Measurements from ENCODE around the gene SEPTIN8.
A peak's percentile ranks its signal among the peaks of the same experiment; 100 is the strongest.

The SEPTIN8 gene

DNA sequence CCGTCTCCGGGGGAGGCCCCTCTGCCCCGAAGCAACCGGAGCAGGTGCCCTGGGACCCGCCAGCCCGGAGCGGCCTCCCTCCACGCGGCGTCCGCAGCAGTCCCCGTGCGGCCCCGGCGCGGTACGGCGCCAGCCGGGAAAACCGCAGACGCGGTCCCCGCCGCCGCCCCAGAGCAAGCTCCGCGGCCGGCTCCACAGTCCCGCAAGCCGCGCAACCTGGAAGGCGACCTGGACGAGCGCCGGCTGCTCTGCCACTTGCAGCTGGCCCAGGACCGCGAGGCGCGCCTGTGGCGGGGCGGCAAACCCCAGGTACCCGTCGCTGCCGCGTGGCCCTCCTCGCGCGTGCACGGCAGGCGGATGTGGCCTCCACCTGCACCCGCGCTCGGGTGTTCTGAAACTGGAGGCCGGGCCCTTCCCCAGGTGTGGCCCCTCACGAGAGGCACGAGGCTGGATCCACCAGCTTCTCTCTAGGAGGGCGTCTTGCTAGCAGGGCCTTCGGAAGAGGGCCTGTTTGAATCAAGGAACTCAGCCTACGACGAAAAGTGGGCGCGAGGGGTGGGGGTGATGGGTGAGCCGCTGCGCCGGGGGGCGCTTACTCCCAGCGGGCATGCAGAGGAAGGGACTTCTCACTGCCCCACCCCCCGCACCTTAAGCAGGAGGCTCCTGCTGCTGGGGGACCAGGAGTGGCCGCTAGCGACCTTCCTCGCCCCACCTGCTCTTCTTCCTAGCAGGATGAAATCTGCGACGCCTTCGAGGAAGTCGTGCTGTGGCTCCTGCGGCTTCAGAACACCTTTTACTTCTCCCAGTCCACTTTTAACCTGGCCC lies 29.2 kb downstream of the SEPTIN8 start:
- DNase-seq (ENCODE audit: insufficient read length, low spot score) (no peak), FAIRE-seq (no peak)
- no peak for TF ChIP-seq POLR2A (IDR thresholded peaks at IDR 0.05; ENCODE audit: low read depth, low read length)

DNA sequence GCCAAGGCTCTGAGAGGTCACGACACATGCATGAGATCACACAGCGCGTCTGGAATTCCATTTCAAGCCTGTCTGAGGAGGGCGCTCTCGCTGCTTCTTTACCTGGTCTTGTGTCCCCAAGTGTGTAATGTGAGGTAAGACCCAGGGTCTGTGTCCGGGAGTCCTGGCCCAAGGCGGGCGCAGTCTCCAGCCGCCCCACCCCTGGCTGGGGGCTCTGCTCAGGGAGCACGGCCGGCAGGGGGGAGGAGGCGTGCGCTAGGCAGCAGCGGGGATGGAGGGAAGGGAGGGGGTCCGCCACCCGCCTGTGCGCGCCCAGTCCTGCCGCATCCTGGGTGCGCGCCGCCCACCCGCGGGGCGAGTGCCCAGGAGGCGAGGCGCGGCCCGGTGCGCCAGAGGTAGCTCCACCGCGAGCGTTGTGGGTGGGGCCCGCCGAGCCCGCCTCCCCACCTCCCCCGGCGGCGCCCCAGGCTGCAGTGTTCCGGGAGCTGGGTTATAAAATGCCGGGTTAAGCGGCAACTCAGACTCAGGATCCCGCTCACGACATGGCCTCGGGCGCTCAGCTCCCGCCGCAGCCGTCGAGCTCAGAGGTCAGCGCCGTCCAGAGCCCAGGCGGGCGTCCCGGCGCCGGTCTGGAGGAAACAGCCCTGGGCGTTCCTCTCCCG lies 30.0 kb downstream of the SEPTIN8 start, which contains the start of gene CCNI2:
Gene CCNI2, plus strand, starts transcription at position 473 of the 662 bp plus-strand sequence. Its CDS starts 70 bp downstream, at position 543.
- DNase-seq (ENCODE audit: insufficient read length, low spot score) (no peak), FAIRE-seq (no peak)
- no peak for TF ChIP-seq POLR2A (IDR thresholded peaks at IDR 0.05; ENCODE audit: low read depth, low read length)

DNA sequence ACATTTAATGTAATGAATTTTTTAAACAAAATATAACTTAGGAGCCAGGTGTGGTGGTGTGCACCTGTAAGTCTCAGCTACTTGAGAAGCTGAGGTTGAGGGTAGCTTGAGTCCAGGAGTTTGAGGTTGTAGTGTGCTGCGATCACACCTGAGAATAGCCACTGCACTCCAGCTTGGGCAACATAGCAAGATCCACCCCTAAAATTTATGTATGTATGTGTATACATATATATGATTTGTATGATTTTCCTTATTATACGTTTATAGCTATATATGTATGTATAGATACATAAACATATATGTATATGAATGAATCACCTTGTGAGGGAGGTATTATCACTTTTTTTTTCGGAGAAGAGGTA lies 30.5 kb downstream of the SEPTIN8 start:
- DNase-seq (ENCODE audit: insufficient read length, low spot score) (no peak), FAIRE-seq (no peak)
- no peak for TF ChIP-seq POLR2A (IDR thresholded peaks at IDR 0.05; ENCODE audit: low read depth, low read length)

DNA sequence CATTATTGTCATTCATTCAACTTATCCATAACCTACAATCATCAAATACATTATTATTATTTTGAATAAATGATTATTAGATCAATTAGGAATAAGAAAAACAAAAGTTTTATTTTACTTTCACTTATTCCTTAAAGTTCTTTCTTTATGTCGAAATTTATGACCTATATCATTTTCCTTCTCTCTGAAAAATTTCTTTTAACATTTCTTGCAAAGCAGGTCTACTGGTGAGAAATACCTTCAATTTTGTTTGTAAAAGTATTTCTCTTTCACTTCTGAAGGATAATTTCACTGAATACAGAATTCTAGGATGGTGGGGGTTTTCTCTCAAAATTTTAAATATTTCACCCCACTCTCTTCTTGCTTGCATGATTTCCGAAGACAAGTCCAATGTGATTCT lies 32.4 kb downstream of the SEPTIN8 start:
- DNase-seq (ENCODE audit: insufficient read length, low spot score), result no peak
- no peak for TF ChIP-seq POLR2A (IDR thresholded peaks at IDR 0.05; ENCODE audit: low read depth, low read length)
- FAIRE-seq, result no peak

DNA sequence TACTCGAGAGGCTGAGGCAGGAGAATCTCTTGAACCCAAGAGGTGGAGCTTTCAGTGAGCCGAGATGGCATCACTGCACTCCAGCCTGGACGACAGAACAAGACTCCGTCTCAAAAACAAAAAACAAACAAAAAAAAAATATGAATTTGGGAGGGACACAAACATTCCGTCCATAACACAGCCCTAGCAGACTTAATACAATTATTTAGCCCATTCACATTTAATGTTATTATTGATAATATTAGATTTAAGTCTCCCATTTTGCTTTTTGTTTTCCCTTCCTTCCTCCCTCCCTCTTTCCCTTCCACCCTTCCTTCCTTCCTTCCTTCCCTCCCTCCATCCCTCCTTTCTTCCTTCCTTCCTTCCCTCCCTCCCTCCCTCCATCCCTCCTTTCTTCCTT lies 34.4 kb downstream of the SEPTIN8 start:
- no peak for FAIRE-seq
- DNase-seq (ENCODE audit: insufficient read length, low spot score), result no peak
- no peak for TF ChIP-seq POLR2A (IDR thresholded peaks at IDR 0.05; ENCODE audit: low read depth, low read length)

DNA sequence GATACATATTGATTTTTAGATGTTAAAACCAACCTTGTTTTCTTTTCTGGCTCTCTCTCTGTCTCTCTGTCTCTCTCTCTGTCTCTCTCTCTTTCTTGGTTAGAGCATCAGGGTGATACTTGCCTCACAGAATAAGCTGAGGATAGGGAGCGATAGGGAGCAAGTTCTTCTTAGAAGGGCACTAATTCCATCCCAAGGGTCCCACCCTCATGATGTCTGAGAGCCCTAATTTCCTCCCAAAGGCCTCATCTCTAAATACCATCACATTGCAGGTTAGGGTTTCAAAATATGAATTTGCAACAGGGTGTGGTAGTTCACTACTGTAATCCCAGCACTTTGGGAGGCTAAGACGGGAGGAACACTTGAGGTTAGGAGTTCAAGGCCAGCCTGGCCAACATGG lies 34.9 kb downstream of the SEPTIN8 start:
- FAIRE-seq (no peak), DNase-seq (ENCODE audit: insufficient read length, low spot score) (no peak)
- TF ChIP-seq POLR2A (IDR thresholded peaks at IDR 0.05; ENCODE audit: low read depth, low read length), result no peak

DNA sequence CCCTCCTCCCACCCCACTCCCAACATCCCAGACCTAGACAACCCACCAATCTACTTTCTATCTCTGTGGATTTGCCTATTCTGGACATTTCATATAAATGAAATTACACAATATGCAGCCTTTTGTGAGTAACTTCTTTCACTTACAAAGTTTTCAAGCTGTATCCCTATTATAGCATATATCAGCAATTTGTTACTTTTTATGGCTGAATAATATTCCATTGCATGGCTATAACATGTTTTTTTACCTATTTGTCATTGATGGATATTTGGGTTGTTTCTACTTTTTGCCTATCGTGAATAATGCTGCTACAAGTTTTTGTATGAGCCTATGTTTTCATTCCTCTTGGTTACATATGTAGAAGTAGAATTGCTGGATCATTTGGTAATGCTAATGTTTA lies 37.8 kb downstream of the SEPTIN8 start:
- FAIRE-seq (no peak), DNase-seq (ENCODE audit: insufficient read length, low spot score) (no peak)
- TF ChIP-seq POLR2A (IDR thresholded peaks at IDR 0.05; ENCODE audit: low read depth, low read length), result no peak

DNA sequence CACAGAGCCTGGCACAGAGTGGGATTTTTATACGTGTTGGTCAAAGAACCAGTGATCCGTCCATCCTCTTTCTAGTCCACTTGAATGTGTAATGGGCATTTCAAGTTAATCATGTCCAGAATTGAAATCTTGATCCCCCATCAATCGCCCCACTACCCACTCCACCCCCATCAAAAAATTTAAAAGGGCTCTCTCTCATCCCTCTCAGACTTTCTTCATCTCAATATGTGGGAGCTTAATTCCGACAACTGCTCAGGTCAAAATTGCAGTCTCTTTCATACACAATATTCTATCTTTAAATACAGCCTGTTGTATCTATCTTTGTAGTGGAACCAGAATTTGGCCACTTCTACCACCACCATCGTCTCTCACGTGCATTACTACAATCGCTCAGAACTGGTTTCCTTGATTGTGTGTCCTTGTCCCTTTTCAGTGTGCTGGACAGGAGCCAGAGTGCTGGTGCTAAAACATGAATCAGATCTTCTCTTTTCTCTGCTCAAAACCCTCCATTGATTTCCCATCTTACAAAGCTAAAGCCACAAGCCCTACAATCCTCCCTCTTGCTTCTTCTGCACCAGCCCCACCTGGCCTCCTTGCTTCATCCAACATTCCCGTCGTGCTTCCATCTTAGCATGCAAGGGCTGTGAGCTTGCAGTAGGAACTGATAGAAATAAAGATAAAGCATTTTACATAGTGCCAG lies 38.9 kb downstream of the SEPTIN8 start:
- no peak for TF ChIP-seq POLR2A (IDR thresholded peaks at IDR 0.05; ENCODE audit: low read depth, low read length)
- DNase-seq (ENCODE audit: insufficient read length, low spot score) (no peak), FAIRE-seq (no peak)

DNA sequence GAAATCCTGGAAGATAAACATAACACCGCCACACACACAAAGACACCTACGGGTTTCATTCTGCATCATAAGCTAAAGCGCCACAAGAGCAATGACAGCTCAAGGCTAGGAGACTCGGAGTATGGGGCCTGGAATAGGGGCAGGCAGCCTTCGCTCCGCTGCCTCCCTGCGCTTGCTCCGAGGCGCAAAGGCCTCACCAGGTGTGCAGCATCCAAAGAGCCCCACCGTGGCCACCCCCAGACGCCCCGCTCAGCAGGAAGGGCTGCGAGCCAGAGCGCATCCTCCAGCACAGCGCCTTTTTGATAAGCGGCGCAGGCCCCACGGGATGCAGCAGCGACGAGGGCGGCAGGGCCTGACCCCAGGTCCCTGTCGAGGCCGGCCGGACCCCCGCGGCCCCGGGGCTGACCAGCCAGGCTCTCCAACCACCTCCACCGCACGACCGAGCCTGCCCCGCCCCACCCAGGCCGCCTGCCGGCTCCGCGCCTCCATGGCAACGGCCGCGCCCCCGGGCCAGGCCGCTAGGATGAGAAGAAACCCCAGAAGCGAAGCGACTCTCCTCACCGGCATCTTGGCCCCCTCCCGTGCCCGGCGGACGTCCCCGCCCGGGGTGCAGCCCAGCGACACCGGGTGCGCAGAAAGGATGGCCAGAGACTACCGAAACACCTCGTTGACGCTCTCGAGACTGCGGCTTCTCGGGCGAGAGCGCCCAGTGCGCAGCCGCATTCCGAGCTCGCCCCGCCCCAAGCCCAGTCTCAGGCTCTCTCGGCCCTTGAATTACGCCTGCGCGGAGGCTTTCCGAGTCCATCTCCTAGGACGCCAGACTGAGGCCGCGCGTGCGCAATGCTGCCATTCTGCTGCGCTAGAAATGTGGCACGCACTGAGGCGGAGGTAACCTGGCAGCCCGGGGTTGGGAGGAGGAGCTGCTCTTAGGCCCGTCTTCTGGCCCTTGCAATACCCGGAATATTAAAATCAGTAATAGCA lies 39.9 kb downstream of the SEPTIN8 start, which contains the start of gene KIF3A:
Gene KIF3A, minus strand, starts transcription at position 694 of the 981 bp plus-strand sequence. Its CDS starts 127 bp downstream, at position 567.
- peak; percentile 85 for TF ChIP-seq POLR2A (IDR thresholded peaks at IDR 0.05; ENCODE audit: low read depth, low read length)
- FAIRE-seq (peak; percentile 97), DNase-seq (ENCODE audit: insufficient read length, low spot score) (peak; percentile 99)

DNA sequence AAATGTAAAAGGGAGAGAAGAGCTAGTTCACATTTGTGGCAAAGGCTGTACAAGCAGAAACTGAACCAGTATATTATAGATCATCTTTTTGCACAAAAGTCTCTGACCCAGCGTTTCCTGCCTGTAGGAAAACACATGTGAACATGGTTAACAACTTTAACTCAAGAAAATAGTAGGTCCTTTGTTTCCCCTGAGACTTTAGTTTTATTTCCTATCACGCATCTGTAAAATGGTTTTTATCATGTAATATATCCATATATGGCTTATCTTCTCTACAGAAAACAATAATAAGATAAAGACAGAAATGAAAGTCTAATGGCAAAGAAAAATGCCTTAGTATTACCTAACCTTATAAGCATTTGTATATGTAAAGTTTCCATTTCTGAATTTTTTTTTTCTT lies 42.4 kb downstream of the SEPTIN8 start:
- no peak for DNase-seq (ENCODE audit: insufficient read length, low spot score)
- no peak for TF ChIP-seq POLR2A (IDR thresholded peaks at IDR 0.05; ENCODE audit: low read depth, low read length)
- no peak for FAIRE-seq

DNA sequence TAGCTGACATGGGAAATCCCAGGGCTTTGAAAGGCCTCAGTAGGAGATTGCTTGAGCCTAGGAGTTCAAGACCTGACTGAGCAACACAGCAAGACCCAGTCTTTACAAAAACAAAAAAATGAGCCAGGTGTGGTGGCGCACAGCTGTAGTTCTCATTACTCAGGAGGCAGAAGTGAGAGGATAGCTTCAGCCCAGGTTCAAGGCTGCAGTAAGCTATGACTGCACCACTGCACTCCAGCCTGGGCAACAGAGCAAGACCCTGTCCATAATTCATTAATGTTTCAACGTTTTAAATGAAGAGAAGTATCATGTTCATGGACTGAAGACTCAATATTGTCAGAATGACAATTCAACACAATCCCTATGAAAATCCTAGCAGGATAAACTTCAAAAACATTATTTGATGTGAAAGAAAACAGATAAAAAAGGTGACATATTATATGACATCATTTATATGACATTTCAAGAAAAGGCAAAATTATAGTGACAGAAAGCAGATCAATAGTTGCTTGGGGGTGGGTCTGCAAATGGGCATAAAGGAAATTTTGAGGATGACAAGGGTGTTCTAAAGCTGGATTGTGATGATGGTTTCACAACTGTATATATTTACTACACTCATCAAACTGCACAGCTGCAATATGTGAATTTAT lies 43.4 kb downstream of the SEPTIN8 start:
- DNase-seq (ENCODE audit: insufficient read length, low spot score), result no peak
- FAIRE-seq, result no peak
- TF ChIP-seq POLR2A (IDR thresholded peaks at IDR 0.05; ENCODE audit: low read depth, low read length), result no peak

DNA sequence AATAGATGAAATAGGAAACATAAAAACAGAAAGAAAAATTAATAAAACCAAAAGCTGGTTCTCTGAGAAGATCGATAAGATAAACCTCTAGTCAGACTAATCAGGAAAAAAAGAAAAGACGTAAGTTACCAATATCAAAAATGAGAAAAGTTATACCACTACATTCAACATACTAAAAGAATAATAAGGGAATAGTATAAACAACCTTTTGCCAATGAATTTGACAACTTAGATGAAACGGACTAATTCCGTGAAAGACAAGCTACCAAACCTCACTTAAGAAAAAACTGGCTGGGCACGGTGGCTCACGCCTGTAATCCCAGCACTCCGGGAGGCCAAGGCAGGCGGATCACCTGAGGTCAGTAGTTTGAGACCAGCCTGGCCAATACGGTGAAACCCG lies 47.1 kb downstream of the SEPTIN8 start:
- TF ChIP-seq POLR2A (IDR thresholded peaks at IDR 0.05; ENCODE audit: low read depth, low read length), result no peak
- no peak for DNase-seq (ENCODE audit: insufficient read length, low spot score)
- no peak for FAIRE-seq

DNA sequence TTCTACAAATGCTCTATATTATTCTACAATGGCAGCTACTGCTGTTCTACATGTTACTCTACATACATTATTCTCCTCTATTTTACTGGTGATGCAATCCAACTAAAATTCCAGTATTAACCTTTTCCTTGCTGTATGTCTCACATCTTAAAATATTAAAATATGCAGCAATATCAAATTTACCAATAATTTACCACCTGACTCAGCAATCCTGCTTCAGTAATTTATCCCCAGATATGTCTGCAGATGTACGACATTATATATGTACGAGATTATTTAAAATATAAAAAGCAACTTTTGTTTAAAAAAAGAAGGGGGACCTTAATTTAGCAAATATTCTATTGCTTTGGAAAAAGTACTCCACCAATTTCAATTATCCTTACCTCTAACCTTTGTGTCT lies 51.3 kb downstream of the SEPTIN8 start:
- no peak for DNase-seq (ENCODE audit: insufficient read length, low spot score)
- no peak for FAIRE-seq
- no peak for TF ChIP-seq POLR2A (IDR thresholded peaks at IDR 0.05; ENCODE audit: low read depth, low read length)
